GM12873 (cell line): ENCODE measurements around the gene ADAMTS2.

Experiments
- TF ChIP-seq, protein P1 (sequence below): IDR thresholded peaks from 2 replicates; pipeline ENCODE4 v1.5.1; 2012; ENCODE audit warnings: low read depth, mild to moderate bottlenecking, moderate library complexity, low read length, control low read depth; ENCODE audit not compliant: insufficient read depth; ENCODE audit errors: missing control alignments

Gene ADAMTS2

DNA sequence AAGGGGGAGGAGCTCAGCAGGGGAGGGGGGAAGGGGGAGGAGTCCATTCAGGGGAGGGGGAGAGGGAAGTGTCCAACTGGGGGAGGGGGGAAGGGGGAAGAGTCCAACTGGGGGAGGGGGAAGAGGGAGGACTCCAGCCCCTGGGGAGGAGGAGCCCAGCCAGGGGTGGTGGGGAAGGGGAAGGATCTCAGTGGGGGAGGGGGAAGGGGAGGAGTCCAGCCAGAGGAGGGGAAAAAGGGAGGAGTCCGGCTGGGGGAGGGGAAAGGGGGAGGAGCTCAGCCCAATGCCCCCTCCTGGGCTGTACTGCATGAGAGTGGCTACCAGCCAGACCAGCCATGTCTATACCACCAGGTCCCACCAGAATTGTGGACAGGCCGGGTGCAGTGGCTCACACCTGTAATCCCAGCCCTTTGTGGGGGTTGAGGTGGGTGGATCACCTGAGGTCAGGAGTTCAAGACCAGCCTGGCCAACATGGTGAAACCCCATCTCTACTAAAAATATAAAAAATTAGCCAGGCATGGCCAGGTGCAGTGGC is 30.6 kb upstream of the ADAMTS2 start:
- TF ChIP-seq, protein P1, sequence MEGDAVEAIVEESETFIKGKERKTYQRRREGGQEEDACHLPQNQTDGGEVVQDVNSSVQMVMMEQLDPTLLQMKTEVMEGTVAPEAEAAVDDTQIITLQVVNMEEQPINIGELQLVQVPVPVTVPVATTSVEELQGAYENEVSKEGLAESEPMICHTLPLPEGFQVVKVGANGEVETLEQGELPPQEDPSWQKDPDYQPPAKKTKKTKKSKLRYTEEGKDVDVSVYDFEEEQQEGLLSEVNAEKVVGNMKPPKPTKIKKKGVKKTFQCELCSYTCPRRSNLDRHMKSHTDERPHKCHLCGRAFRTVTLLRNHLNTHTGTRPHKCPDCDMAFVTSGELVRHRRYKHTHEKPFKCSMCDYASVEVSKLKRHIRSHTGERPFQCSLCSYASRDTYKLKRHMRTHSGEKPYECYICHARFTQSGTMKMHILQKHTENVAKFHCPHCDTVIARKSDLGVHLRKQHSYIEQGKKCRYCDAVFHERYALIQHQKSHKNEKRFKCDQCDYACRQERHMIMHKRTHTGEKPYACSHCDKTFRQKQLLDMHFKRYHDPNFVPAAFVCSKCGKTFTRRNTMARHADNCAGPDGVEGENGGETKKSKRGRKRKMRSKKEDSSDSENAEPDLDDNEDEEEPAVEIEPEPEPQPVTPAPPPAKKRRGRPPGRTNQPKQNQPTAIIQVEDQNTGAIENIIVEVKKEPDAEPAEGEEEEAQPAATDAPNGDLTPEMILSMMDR, result no peak

DNA sequence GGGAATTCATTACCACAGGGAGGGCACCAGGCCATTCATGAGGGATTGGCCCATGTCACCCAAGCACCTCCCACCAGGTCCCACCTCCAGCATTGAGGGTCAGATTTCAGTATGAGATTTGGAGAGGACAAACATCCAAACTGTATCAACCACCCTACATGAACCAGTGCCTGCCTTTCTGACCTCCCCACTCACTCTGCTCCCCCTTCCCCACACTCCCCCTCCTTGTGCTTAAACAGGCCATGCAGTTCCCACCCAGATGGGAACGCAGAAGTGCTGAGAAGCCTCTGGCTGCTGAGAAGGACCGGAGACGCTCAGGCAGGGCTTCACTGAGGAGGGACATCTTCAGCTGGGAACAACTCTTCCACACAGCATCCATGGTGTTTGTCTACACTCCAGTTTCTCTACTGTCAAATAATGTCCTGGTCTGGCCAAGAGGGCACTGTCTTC is 30.0 kb upstream of the ADAMTS2 start:
- TF ChIP-seq, protein P1, result no peak

DNA sequence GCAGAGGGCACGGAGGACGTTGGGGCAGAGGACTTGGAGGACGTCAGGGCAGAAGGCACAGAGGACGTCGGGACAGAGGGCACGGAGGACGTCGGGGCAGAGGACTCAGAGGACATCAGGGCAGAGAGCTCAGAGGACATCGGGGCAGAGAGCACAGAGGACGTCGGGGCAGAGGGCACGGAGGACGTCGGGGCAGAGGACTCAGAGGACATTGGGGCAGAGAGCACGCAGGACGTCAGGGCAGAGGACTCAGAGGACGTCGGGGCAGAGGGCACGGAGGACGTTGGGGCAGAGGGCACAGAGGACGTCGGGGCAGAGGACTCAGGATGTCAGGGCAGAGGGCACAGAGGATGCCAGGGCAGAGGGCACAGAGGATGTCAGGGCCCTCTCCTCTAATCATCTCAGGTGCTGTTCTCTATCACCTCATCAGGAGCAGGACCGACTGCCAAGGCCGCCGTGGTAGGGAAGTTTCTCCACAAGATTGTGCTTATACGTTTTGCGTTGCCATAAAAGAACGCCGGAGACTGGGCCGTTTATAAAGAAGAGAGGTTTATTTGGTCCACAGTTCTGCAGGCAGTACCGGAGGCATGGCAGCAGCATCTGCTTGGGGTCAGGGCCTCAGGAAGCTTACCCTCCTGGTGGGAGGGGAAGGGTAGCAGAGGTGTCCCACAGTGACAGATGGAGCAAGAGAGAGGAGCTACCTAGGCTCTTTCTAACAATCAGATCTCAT is 29.4 kb upstream of the ADAMTS2 start:
- TF ChIP-seq, protein P1, result no peak

DNA sequence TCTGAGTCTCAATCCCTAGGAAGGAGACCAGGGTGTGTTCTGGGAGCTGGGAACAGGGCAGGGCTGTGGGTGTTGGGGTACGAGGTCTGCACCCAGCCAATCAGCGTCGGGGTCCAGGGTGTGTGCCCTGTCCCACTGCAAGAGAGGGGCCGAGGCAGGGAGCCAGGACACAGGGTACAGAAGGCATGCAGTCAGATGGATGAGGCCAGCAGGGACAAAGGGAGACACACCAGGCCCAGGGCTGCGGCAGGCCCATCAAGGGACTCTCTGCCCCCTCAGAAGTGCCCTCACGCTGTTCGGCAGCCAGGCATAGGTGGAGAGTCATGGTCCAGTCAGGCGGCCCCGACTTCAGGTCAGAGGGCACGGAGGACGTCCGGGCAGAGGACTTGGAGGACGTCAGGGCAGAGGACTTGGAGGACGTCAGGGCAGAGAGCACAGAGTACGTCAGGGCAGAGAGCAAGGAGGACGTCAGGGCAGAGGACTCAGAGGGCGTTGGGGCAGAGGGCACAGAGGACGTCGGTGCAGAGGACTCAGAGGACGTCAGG is 28.8 kb upstream of the ADAMTS2 start:
- TF ChIP-seq, protein P1, result no peak

- TF ChIP-seq, protein P1, result no peak
Observed at GRCh38 chr5:179373101-179373934, 28.1 kb upstream of the ADAMTS2 start.

DNA sequence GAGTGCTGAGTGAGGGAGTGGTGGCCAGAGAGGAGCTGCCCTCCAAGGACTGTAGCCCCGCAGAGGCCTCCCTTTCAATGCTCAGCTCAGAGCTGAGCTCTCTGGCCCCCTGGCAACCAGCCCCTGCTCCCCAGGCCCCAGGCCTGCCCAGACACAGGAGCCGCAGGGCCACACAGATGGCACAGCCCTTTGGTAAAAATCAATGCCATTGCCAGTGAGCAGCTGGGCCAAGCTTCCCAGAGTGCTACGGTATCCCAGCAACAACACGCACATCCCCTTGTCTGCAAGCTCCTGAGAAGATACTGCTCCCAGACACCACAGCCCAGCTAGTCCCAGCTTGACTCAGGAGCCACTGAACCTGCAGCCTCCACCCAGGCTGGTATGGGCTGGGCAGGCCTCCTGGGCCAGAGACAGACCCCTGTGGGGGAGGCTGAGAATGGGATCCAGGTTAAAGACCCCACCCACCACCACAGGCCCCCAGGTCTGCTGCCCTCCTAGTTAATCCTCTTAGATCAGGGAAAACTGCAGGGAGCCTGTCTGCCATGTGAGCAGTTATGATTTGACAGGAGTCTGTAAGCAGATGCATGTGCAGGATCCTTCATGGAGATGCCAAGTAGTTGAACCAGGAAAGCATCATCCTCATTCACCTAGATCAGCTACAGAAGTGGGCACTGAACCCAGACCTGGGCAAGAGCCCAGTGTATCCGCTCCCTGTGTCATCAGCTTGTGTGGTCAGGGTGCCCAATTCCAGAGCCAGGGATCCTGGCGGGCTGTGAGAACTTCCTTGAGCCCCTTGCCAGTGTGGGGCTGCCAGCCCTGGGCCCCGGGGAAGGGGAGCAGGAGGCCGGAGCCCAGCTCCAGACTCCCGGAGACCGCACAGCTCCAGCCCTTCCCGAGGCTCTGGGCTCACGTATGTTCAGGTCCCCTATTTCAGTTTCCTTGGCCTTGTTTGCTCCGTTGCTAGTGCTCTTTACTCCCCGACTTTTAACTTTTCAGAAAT is 26.7 kb upstream of the ADAMTS2 start:
- TF ChIP-seq, protein P1, result no peak
